Activated CD4-positive, alpha-beta T cell treated with anti-CD3 and anti-CD28 coated beads, Interleukin-2, amount 50 U/mL, for 24 hours (primary cell): ENCODE results near the gene ST13.
"Not testable (repeated sequence)": the region's sequence is repeated elsewhere in the genome, so short reads cannot be mapped to it uniquely, and the experiment has no call there.

ENCODE experiments used
- DNase-seq, 2 donors: peaks; one replicate each; pipeline ENCODE4 v3.0.0-alpha.2; 2020; ENCODE audit warnings: low read depth in 1 of 2, low spot score in 1 of 2

The ST13 gene

DNA sequence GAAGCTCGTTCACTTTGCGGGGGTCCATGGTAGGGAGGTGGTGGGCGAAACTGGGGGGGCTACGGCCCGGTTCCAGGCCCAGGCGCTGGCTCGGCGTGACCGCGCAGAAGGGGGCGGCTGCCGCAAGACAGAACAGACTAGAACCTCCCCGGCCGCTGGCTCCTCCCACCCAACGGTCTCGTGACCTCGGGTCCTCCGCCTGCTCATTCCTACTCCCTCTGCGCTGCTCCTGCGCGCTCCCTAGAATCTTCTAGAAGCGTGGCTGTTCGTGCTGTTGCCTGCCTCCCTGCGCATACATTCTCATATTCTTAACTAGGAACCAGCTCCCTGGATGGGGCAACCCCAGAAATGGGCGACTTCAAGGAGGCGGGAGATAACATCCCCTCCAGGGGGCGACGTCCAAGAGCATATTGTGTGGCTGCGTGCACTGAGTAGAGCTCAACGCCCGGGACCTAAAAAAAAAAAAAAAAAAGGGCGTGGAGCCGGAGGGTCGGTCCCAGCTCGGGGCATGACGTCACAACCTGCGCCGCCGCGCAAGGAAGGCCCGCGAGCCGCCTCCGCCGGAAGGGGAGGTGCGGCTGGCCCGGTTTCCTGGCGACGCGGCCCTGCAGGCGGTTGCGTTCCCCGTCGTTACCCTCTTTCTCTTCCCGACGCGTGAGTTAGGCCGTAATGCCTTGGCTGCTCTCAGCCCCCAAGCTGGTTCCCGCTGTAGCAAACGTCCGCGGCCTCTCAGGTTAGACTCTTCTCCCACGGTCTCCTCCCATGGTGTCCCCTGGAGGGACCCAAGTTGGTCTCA, at the start of gene ST13, which contains the start of gene XPNPEP3:
ST13 (minus strand) TSS at position 127 of the 796 bp plus-strand sequence; CDS start at position 28, 99 bp downstream.
XPNPEP3 (plus strand) TSS at position 636 of the 796 bp plus-strand sequence; CDS start at position 670, 34 bp downstream.
- DNase-seq: peak; percentile 95 to 97

DNA sequence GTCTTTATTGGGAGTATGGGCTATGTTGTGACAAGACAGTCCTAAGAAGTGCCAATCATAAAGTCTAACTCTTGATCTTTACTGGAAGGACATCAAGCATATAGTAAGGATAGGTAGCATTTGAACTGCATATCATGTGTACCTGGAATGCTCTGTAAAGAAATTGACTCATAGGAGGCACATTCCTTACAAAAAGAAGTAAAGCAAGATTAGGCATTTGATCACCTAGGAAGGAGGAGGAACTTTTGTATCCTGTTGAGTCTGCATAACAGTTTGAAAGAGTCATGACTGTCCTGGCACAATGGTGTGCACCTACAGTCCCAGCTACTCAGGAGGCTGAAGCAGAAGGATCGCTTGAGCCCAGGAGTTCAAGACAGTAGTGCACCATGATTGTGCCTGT, 47.7 kb upstream of the ST13 start:
- DNase-seq: no peak

DNA sequence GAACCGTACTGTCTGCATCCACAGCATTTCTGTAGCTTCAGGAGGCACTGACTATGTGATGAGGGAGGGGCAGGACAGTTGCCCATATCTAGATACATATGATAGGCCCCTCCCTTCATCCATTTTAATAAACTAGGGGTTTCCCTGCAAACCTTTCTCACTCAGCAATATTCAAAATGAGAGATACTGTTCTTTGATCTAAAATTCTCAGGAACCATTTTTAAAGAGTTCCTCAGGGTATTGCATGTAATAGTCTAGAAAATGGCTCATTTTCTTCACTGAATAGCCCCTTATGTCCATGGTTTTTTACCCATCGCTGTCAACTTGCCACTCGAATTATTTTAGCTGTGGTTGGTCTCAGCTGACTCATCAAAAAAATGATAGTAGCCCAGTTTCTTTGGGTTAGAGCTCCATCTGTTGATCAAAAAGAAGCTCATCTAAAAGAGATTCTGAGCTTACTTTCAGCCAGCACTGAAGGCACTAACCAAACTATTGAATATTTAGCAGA, 42.5 kb upstream of the ST13 start:
- DNase-seq: peak in 1 of 2 donors; percentile 28

DNA sequence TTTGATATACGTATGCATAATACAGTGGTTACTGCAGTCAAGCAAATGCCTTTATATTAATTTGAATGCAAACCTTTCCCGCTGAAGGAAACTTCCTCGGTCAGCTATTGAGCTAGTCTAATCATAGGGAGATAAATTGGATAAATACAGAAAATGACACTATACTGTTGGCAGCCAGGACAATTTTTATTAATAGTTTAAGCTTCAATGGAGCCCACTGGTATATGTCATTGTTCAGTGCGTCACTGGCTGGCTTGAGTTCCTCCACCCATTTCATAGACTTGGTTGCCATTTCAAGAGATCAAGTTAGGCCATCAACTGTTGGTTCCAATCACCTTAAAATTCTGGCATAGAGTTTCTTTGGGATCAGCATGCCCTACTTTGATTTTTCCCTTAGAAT, 38.0 kb upstream of the ST13 start:
- no peak for DNase-seq

DNA sequence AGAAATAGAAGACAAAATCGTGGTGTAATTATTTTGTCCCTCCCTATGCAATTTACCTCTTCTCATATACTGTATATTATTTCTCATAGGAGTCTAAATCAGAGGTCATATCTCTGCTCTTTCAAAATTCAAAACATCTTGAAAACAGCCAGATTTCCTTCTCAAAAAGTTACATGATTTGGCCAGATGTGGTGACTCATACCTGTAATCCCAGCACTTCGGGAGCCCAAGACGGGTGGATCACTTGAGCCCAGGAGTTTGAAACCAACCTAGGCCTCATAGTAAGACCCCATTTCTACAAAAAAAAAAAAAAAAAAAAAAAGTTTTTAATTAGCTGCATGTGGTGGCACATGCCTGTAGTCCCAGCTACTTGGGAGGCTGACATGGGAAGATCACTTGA, 34.4 kb upstream of the ST13 start:
- DNase-seq: no peak

DNA sequence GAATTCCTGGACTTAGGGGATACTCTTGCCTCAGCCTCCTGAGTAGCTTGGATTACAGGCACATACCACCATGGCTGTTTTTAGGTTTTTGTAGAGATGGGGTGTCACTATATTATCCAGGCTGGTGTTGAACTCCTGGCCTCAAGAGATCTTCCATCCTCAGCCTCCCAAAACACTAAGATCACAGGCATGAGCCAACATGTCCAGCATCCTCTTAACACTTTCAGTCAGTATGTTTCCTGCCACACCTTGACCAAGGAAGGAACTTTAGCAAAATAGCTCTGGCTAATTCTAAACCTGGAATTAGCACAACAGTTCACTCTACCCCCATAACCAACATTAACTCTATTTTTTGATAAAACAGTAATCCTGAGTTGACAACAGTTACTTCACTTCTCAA, 32.7 kb upstream of the ST13 start:
- DNase-seq: no peak

DNA sequence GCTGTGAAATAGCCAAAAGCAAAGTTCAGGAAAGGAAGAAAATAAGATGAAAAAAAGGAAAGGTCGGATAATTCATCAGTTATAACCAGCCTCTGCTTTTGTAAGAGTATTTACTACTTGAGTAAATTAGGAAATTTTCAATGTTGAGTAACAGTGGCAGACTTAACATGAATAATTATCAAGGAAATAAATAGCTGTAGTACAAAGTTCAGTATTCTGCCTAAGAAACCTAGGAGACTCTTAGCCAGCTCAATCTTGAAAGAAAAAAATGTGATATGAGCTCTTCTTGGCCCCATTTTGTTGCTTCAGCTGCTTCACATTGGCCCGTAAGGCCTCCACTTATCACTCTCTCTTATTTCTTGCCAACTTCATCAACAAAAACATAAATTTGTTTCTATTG, 22.5 kb upstream of the ST13 start:
- no peak for DNase-seq

DNA sequence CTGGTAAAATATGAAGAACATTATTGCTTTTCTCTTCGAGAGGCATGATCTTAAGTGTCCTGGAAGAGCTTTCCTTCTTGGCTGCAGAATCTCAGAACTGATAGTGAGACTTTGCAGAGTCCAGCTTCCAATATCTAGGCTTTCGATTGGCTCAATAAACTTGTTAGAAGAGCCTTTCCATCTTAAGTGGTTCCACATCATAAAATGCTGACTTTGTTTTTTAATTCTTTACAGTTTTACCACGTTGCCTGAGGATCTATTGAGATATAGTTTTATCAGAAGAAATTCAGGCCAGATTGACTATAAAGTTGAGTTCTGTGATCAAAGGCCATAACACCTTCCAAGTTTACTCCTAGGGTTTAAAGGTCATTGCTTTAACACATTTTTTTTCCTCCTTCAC, 21.0 kb upstream of the ST13 start:
- no peak for DNase-seq

DNA sequence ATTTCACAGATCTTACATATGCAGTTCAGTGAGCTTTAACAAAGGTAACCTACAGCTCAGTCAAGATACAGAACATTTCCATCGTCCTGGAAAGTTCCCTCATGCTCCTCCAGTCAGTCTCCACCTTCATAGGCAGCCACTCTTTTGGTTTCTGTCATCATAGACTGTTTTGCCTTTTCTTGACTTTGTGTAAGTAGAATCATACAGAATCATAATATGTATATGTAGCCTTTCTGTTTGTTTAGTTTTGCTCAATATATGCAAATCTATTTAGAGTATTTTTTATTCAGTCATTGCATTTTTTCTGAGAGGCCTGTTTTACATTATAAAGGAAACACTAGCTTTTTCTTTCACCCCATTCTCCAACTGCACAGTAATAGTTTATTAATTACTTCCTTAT, 20.5 kb upstream of the ST13 start:
- DNase-seq: no peak

DNA sequence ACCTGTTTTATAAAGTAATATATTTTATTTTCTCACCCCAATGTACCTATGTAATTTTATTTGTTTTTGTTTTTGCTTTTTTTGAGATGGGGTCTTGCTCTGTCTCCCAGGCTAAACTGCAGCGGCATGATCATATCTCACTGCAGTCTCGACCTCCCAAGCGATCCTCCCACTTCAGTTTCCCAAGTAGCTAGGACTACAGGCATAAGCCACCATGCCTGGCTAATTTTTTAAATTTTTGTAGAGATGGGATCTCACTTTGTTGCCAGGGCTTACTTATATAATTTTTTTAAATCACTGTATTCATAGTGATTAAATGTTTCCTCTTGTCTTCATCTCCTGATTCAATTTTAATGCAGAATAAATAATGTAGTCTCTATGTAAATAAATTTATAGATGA, 18.7 kb upstream of the ST13 start:
- no peak for DNase-seq

DNA sequence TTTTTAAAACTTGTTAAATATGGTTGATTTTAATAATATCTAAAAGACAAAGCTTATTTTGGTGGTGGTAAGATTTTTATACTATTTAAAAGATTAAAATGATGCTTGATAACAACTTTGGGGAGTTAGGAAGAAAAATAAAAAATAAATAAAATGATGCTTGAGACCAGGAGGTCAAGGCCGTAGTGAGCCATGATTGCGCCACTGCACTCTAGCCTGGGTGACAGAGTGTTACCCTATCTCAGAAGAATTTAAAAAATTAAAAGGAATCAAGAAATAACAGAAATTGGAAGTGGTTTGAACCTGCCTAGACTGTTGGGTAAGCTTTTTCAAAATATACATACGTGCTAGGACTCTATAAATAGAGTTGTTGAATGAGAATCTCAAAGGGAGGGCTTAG, 17.6 kb upstream of the ST13 start:
- no peak for DNase-seq

DNA sequence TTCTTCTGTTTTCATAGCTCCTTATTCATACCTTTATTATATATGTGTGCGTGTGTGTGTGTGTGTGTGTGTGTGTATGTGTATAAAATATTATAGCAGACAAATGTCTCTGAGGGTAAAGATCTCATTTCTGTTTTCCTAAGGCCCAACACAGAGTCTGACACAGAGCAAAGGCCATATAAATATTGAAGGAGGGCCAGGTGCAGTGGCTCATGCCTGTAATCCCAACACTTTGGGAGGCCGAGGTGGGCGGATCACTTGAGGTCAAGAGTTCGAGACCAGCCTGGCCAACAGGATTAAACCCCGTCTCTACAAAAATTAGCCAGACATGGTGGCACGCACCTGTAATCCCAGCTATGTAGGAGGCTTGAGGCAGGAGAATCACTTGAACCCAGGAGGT, 11.9 kb upstream of the ST13 start:
- DNase-seq: not testable (repeated sequence)

DNA sequence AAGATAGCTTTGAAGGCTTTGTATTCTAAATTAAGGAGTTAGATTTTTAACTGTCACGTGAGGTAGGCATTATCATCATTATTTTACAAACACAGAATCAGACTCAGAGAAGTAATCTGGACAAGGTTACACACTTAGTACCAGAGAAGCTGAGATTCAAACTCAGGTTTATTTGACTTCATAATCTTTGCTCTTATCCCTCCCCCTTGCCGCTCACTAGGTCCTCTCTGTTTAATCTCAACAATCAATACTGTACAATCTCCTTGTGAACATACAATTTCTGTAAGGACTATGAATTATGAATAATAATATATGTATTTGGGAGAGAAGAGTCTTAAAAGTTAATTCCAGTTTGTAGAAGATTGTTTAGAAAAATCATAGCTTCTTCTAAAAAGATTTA, 10.7 kb upstream of the ST13 start:
- no peak for DNase-seq

DNA sequence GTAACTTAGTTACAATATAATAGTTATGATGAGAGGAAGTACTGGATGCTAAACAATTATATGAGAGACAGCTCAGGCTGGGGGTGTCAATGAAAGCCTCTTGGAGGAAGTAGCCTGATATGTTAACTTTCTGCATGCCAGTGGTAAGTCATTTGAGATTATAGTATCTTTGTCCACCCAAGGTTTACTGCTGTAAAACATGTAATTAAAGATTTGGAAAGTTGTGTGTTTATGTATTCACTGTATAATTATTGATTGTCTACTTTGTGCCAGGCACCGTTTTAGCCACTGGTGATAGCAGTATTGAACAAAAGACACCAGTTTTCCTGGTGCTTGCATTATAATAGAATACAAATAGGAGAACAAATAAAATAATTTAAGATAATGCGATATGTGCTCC, 6.1 kb upstream of the ST13 start:
- no peak for DNase-seq

DNA sequence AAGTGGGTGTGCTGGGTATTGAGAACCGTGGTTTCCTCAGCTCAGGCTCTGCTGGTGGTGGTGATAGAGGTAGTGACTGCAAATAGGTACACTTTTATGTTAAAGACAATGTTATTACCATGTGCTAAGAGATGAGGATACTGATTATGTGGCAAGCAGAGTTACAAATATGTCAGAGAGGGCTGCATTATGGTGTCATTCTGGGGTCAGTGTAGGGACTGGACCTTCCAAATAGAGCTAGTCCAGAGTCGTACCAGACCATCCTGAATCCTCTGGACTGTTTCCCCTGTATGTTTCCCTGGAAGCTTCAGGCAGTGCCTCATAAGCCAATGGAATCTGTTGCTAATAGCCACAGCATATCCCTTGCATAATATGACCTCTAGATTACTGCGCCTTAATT, 5.6 kb upstream of the ST13 start, which contains the start of gene DNAJB7:
DNAJB7 (minus strand) TSS at position 101 of the 400 bp plus-strand sequence. CDS start 119 bp downstream, outside the sequence.
- no peak for DNase-seq

DNA sequence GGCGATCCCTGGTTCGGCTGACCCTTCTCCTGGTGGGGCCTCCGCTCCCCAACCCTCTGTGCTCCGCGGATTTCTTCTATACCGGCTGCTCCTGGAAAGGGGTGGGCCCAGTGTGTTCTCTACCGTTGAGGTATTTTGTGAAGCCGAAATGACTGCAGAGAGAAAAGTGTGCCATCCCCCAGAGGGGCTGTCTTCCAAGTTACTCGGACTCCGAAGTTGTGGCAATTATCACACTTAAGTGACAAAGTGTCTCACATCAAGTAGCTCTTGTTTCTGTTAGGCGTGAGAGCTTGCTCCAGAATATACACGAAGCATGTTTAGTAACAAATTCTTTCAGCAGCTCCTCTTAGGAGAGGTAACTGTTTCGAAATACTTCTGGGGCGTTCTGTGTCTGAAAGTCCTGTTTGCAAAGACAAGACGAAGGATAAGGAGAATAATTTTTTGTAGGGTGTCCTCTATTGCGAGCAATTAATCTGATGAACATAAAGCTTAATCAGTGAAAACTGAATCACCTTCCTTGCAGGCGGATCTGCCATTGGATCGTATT, 943 bp upstream of the ST13 start:
- DNase-seq: no peak

DNA sequence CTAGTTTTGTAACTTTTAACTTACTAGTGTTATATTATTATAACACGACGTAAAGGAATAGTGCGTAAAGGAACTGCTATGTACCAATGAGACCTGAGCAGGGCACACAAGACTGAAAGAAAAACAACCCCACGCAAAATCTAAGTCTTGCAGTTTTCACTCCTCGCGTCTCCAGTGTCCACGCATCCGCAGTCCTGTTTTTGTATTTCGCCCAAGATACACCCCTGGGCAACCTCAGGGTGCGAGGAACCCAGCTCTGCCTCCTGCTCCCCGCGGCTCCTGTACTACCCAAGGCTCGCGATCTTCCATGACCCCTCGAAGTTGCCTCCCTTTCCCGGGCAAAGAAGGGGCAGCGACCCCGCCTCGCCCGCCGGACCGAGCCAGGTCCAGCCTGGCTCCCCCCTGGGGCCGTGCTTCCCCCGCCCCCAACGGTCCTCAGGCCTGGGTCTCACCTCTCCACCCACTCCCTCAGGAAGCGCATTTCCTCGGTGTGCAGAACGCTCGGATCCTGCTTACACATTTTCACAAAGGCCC, 393 bp downstream of the ST13 start:
- DNase-seq: peak in 1 of 2 donors; percentile 24

DNA sequence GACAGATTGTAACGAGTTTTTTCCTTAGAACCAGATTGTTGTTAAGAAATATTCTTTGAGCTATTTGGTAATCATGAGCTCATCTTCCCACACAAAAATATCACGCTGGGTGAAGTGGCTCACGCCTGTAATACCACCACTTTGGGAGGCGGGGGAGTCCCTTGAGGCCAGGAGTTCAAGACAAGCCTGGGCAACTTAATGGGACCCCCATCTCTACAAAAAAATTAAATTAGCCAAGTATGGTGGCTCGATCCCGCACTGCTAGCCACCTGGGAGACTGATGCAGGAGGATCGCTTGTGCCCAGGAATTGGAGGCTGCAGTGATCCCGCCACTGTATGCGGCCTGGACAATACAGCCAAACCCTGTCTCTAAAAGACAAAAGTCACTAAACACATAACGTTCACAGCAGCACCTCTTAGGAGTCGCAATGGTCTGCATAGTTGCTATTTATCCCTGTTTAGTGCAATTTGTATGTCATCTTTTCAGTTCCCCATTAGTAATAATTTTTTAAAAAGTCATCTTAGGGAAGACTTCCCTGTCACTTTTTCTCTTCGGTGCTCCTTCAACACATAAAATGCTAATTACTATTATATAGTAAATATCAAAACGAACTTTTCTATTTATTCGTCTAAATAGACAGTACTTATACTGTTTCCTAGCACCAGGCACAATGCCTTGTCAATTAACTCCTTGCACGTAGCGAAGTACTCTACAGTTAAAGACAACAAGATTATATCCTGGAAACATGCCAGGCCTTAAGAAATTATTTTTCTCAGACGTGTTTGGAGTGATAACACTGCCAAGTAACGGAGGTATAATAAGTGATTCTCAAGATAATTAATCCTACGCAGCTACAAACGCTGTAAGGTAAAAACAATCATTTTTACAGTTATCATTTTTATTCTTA, 1.1 kb downstream of the ST13 start:
- no peak for DNase-seq

DNA sequence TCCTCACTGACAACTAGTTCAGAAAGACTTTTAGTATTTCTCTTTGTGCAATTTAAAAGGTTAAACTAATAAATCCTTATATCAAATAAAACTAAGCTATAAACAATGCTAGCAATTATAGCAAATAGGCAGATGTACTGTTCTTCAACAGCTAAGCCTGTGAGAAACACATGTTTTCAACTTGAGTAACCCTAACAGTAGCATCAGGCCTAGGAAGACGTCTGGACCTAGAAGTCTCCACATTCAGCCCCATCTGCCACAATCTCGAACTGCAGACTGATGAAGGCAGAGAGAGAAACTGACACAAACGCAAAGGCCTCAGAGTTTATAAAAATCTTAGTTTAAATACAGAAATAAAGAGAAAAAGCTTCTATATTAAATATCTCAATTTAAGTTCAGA, 2.5 kb downstream of the ST13 start:
- no peak for DNase-seq

DNA sequence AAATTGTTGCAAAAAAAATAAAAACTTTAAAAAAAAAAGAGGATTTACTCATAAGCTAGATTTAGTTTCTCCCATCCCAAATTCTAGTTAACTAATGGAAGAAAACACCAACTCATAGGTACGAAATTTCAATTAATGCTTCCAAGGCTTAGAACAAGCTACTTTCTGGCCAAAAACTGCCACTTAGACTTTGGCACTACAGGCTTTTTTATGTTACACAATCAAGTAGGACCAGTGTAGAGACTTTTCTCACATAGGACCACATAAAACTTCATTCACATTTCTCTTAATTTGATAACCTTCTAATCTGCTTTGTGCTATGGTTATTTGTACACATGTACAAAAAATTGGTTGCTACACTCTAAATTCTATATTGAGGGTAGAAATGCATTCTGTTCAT, 3.1 kb downstream of the ST13 start:
- DNase-seq: no peak

DNA sequence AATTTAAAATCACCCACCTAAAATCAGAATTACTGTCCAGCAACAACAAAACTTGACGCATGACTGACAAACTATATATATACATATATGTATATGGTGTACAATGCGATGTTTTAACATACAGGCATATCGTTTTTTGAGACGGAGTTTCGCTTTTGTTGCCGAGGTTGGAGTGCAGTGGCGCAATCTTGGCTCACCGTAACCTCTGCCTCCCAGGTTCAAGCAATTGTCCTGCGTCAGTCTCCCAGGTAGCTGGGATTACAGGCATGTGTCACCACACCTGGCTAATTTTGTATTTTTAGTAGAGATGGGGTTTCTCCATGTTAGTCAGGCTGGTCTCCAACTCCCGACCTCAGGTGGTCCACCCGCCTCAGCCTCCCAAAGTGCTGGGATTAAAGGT, 10.6 kb downstream of the ST13 start:
- not testable (repeated sequence) for DNase-seq
